Measurements from ENCODE around the gene TADA3. TPM values are rescaled to one million over a fixed set of nuclear protein-coding genes. Genes with fewer than 3 reads are reported as not detected.
A peak's percentile ranks its signal among the peaks of the same experiment; 100 is the strongest.

Gene TADA3
- total and polyA plus RNA-seq, 9 of the 15 experiments (the other 6 are each of a cell fraction or from before 2014, with no cell fraction given), result 4.1 to 110 (median 74.8) TPM

DNA sequence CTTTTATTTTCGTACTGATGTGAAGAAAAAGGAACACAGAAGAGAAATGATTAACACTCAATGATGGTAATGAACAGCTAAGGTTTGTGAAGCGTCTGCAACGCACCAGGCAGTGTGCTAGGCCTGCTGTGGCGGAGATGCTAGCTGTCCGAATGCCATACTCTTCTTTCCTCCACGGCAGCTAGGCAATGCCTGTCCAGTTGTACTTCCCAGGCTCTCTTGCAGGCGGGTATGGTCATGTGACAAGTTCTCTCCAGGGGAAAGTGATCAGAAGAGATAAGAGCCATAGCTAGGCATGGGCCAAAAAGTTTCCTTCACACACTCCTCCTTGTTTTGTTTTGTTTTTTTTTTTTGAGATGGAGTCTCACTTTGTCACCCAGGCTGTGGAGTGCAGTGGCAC lies 6.7 kb downstream of the TADA3 start:
- in situ Hi-C loops (cut with MboI), result no loop called here
- Histone ChIP-seq H3K9me3 (replicated peaks; ENCODE audit: control insufficient read depth, insufficient read depth, low read depth, low read length) (no peaks in the 10 kb centered on the region), H3K36me3 (ENCODE audit: control insufficient read depth, insufficient read depth, low read length) (peaks cover 74% of the 10 kb centered on the region), H3K9ac (ENCODE audit: insufficient read depth in 1 of 2, low read depth in 2 of 2, low read length in 2 of 2) (peak overlapping the region; percentile 1 to 73; a peak in 1 of 4 replicates), H3K4me2 (ENCODE audit: insufficient read depth, low read length) (peak overlapping the region; percentile 28; the same call in 1 of the 2 replicates), H3K9me1 (ENCODE audit: control insufficient read depth, insufficient read depth, low read length) (no peaks in the 10 kb centered on the region), H3K4me3 (no peak overlapping the region), H3K27ac (ENCODE audit: extremely low read depth, low read depth, low read length) (peak overlapping the region; percentile 0; the same call in 2 of the 3 replicates), H4K20me1 (replicated peaks; ENCODE audit: control insufficient read depth, insufficient read depth, low read length) (no peaks in the 10 kb centered on the region), H3K79me2 (ENCODE audit: control insufficient read depth, insufficient read depth, low read length) (peaks cover 4% of the 10 kb centered on the region; the same call in 1 of the 3 replicates), H3K27me3 (ENCODE audit: control insufficient read depth in 2 of 2, insufficient read depth in 2 of 2, low read length in 2 of 2) (no peaks in the 10 kb centered on the region), H2AFZ (ENCODE audit: low read depth, low read length) (no peak overlapping the region), H3K4me1 (replicated peaks in 1 of 2; ENCODE audit: control insufficient read depth in 2 of 2, insufficient read depth in 2 of 2, low read length in 2 of 2) (peaks cover 33 to 37% of the 10 kb centered on the region in 2 experiments)
- peak; percentile 70 for FAIRE-seq
- ChIA-PET POLR2A (interaction anchor here (0.7 to 2.0 kb wide), 4 partner anchors 8 to 28 kb away, joined by 3 to 12 read pairs (median 4); no protein-coding TSS in a partner anchor), CTCF (ENCODE audit: low intra/inter-chr PET ratio) (interaction anchor here (0.6 kb wide), 1 partner anchor 496 kb away, joined by 3 read pairs; no protein-coding TSS in a partner anchor)
- ATAC-seq, result peak; percentile 65
- peak; percentile 58 to 67 (median 62) for DNase-seq (ENCODE audit: extremely low read depth in 1 of 4, low spot score in 3 of 4)
- WGBS (ENCODE audit: insufficient coverage, low coverage, missing lambda C conversion rate), result 58% methylated on average over 7 of the region's 7 CpGs
- intact Hi-C loops (cut with micrococcal nuclease), result no loop called here
- no TSS peak for BruUV-seq (replicated peaks)
- TF ChIP-seq, protein P1, sequence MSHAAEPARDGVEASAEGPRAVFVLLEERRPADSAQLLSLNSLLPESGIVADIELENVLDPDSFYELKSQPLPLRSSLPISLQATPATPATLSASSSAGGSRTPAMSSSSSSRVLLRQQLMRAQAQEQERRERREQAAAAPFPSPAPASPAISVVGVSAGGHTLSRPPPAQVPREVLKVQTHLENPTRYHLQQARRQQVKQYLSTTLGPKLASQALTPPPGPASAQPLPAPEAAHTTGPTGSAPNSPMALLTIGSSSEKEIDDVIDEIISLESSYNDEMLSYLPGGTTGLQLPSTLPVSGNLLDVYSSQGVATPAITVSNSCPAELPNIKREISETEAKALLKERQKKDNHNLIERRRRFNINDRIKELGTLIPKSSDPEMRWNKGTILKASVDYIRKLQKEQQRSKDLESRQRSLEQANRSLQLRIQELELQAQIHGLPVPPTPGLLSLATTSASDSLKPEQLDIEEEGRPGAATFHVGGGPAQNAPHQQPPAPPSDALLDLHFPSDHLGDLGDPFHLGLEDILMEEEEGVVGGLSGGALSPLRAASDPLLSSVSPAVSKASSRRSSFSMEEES (CRISPR knock-in tag; IDR thresholded peaks at IDR 0.05), result peak; percentile 97
- TF ChIP-seq SMARCB1 (IDR thresholded peaks at IDR 0.05; ENCODE audit: insufficient read length, low read depth), result peak; percentile 18
- TF ChIP-seq, protein P2, sequence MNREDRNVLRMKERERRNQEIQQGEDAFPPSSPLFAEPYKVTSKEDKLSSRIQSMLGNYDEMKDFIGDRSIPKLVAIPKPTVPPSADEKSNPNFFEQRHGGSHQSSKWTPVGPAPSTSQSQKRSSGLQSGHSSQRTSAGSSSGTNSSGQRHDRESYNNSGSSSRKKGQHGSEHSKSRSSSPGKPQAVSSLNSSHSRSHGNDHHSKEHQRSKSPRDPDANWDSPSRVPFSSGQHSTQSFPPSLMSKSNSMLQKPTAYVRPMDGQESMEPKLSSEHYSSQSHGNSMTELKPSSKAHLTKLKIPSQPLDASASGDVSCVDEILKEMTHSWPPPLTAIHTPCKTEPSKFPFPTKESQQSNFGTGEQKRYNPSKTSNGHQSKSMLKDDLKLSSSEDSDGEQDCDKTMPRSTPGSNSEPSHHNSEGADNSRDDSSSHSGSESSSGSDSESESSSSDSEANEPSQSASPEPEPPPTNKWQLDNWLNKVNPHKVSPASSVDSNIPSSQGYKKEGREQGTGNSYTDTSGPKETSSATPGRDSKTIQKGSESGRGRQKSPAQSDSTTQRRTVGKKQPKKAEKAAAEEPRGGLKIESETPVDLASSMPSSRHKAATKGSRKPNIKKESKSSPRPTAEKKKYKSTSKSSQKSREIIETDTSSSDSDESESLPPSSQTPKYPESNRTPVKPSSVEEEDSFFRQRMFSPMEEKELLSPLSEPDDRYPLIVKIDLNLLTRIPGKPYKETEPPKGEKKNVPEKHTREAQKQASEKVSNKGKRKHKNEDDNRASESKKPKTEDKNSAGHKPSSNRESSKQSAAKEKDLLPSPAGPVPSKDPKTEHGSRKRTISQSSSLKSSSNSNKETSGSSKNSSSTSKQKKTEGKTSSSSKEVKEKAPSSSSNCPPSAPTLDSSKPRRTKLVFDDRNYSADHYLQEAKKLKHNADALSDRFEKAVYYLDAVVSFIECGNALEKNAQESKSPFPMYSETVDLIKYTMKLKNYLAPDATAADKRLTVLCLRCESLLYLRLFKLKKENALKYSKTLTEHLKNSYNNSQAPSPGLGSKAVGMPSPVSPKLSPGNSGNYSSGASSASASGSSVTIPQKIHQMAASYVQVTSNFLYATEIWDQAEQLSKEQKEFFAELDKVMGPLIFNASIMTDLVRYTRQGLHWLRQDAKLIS (CRISPR knock-in tag; IDR thresholded peaks at IDR 0.05), result 0 out of 2 replicates have a peak, but pooled peaks have one; percentile 14
- no peak for TF ChIP-seq ZSCAN32 (CRISPR knock-in tag; IDR thresholded peaks at IDR 0.05)
- peak in 1 of 2 experiments; percentile 34; a peak in 1 of 4 replicates for TF ChIP-seq FOXK2 (conservative IDR thresholded peaks at IDR 0.05 in 1 of 2, IDR thresholded peaks at IDR 0.05 in 1 of 2; ENCODE audit: low read depth in 2 of 2)
- TF ChIP-seq GTF2A2 (tag; IDR thresholded peaks at IDR 0.05), result no peak
- 0 out of 2 replicates have a peak, but pooled peaks have one; percentile 20 for TF ChIP-seq TEAD4 (IDR thresholded peaks at IDR 0.05; ENCODE audit: low read length)
- no peak for TF ChIP-seq TEAD4 (CRISPR knock-in tag; IDR thresholded peaks at IDR 0.05; ENCODE audit: borderline replicate concordance)
- TF ChIP-seq ZNF324 (CRISPR knock-in tag; IDR thresholded peaks at IDR 0.05), result peak; percentile 45; the same call in 1 of the 2 replicates
- TF ChIP-seq FOXK1 (CRISPR knock-in tag; IDR thresholded peaks at IDR 0.05; ENCODE audit: borderline replicate concordance), result no peak
- no peak for TF ChIP-seq PCBP1 (IDR thresholded peaks at IDR 0.05; ENCODE audit: low read depth, low read length, poor library complexity, severe bottlenecking)
- TF ChIP-seq, protein P3, sequence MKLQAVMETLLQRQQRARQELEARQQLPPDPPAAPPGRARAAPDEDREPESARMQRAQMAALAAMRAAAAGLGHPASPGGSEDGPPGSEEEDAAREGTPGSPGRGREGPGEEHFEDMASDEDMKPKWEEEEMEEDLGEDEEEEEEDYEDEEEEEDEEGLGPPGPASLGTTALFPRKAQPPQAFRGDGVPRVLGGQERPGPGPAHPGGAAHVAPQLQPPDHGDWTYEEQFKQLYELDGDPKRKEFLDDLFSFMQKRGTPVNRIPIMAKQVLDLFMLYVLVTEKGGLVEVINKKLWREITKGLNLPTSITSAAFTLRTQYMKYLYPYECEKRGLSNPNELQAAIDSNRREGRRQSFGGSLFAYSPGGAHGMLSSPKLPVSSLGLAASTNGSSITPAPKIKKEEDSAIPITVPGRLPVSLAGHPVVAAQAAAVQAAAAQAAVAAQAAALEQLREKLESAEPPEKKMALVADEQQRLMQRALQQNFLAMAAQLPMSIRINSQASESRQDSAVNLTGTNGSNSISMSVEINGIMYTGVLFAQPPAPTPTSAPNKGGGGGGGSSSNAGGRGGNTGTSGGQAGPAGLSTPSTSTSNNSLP (IDR thresholded peaks at IDR 0.05; ENCODE audit: borderline replicate concordance, low read depth, low read length), result no peak
- TF ChIP-seq, protein P4, sequence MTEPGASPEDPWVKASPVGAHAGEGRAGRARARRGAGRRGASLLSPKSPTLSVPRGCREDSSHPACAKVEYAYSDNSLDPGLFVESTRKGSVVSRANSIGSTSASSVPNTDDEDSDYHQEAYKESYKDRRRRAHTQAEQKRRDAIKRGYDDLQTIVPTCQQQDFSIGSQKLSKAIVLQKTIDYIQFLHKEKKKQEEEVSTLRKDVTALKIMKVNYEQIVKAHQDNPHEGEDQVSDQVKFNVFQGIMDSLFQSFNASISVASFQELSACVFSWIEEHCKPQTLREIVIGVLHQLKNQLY (CRISPR knock-in tag; conservative IDR thresholded peaks at IDR 0.05), result no peak
- TF ChIP-seq XRCC4 (IDR thresholded peaks at IDR 0.05; ENCODE audit: extremely low read depth, insufficient read depth, insufficient read length), result no peak

Data from K562 (cell line).